ENCODE measurements around the gene TMEM107.

Gene TMEM107

DNA sequence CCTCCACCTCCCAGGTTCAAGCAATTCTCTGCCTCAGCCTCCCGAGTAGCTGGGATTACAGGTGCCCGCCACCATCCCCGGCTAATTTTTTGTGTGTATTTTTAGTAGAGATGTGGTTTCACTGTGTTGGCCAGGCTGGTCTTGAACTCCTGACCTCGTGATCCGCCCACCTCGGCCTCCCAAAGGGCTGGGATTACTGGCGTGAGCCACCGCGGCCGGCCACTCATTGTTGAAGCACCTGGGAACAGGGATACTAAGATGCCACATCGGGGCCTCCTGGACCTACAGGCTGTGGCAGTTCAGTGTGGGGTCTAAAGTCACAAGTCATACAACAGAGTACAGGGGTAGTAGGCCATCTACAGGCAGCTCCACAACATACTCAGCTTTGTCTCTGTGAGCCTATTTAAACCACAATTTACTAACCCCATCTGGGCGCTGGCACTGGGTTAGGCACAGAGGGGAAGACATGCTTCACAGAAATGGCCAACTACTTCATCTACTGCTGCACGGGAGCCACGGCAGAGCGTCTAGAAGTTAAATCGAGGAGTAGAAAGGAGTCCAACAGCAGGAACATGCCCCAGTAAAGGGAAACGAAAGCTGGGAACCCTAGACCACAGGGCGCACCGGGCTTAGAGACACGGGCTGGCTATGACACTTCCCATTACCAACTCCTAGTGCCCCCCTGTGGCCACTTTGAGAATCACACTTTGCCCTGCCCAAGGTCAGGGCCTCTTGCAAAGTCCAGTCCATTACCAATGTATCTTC is 17.7 kb downstream of the TMEM107 start:
- no peaks in the 10 kb centered on the region for H3K27me3 ChIP-seq (ENCODE audit: insufficient read depth, poor library complexity, severe bottlenecking)
- H3K4me3 ChIP-seq (replicated peaks; ENCODE audit: insufficient read depth, low read length), result no peak overlapping the region
- H3K27ac ChIP-seq (replicated peaks), result 0 out of 2 replicates have a peak overlapping the region, but pooled peaks have one; percentile 15
- TF ChIP-seq, protein P1, sequence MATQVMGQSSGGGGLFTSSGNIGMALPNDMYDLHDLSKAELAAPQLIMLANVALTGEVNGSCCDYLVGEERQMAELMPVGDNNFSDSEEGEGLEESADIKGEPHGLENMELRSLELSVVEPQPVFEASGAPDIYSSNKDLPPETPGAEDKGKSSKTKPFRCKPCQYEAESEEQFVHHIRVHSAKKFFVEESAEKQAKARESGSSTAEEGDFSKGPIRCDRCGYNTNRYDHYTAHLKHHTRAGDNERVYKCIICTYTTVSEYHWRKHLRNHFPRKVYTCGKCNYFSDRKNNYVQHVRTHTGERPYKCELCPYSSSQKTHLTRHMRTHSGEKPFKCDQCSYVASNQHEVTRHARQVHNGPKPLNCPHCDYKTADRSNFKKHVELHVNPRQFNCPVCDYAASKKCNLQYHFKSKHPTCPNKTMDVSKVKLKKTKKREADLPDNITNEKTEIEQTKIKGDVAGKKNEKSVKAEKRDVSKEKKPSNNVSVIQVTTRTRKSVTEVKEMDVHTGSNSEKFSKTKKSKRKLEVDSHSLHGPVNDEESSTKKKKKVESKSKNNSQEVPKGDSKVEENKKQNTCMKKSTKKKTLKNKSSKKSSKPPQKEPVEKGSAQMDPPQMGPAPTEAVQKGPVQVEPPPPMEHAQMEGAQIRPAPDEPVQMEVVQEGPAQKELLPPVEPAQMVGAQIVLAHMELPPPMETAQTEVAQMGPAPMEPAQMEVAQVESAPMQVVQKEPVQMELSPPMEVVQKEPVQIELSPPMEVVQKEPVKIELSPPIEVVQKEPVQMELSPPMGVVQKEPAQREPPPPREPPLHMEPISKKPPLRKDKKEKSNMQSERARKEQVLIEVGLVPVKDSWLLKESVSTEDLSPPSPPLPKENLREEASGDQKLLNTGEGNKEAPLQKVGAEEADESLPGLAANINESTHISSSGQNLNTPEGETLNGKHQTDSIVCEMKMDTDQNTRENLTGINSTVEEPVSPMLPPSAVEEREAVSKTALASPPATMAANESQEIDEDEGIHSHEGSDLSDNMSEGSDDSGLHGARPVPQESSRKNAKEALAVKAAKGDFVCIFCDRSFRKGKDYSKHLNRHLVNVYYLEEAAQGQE (IDR thresholded peaks at IDR 0.05; ENCODE audit: insufficient replicate concordance, low read depth), result no peak
- TF ChIP-seq, protein P2, sequence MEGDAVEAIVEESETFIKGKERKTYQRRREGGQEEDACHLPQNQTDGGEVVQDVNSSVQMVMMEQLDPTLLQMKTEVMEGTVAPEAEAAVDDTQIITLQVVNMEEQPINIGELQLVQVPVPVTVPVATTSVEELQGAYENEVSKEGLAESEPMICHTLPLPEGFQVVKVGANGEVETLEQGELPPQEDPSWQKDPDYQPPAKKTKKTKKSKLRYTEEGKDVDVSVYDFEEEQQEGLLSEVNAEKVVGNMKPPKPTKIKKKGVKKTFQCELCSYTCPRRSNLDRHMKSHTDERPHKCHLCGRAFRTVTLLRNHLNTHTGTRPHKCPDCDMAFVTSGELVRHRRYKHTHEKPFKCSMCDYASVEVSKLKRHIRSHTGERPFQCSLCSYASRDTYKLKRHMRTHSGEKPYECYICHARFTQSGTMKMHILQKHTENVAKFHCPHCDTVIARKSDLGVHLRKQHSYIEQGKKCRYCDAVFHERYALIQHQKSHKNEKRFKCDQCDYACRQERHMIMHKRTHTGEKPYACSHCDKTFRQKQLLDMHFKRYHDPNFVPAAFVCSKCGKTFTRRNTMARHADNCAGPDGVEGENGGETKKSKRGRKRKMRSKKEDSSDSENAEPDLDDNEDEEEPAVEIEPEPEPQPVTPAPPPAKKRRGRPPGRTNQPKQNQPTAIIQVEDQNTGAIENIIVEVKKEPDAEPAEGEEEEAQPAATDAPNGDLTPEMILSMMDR (IDR thresholded peaks at IDR 0.05; ENCODE audit: insufficient read depth, low read length), result peak; percentile 41
- DNase-seq (ENCODE audit: low read depth in 1 of 2, low spot score in 1 of 2), result peak; percentile 72 to 82

DNA sequence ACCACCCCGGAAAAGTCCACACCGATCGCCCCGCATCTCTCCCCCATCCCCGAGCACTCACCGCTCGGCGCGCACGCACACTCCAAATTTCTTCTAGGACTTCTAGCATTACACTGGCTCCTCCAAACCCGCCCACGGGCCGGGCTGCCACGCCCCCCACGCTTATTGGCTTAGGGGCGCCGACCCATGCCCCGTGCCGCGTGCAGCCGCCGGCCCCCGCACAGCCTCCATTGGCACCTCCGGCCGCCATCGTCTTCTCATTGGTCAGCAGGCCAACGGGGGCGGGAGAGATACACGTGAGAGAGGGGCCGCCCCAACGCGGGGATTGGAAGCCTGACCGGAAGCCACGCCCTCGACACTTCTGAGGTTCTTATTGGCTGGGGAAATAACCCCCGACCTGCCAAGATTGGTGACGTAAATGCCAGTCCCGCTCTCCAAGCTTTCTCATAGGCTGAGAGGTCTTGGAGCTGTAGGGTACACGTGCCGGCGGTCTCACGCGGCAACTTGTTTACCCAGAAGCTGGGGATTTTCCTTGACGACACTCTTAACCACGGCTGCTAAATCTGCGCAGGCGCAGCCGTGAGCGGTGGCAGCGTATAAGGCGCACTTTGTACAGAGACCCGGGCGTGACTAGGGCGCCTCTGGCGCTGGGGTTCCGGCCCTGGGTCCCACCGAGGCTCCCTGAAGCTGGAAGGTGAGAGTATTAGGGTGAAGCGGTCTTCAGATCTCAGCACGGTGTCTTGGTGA is 19.8 kb downstream of the TMEM107 start:
- Histone ChIP-seq H3K27me3 (ENCODE audit: insufficient read depth, poor library complexity, severe bottlenecking) (no peaks in the 10 kb centered on the region), H3K4me3 (replicated peaks; ENCODE audit: insufficient read depth, low read length) (peak overlapping the region; percentile 47), H3K27ac (replicated peaks) (peak overlapping the region; percentile 75)
- DNase-seq (ENCODE audit: low read depth in 1 of 2, low spot score in 1 of 2), result peak; percentile 94 to 99
- TF ChIP-seq, protein P1 (IDR thresholded peaks at IDR 0.05; ENCODE audit: insufficient replicate concordance, low read depth), result peak; percentile 38
- TF ChIP-seq POLR2AphosphoS5 (IDR thresholded peaks at IDR 0.05; ENCODE audit: low read depth) (no peak), GABPA (IDR thresholded peaks at IDR 0.05; ENCODE audit: low read depth) (peak; percentile 42; the same call in 1 of the 2 replicates)

DNA sequence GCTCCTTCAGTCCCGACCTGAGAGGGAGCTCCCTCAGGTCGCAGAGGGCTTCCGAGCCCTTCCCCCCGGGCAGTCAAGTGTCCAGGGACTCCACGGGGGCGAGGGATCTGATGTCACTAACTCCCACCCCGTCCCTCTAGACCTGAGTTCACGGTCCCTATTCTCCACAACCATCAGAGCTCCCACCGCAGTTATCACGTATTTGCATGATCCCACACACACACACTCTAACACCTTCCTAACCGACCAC is 20.3 kb downstream of the TMEM107 start:
- H3K27me3 ChIP-seq (ENCODE audit: insufficient read depth, poor library complexity, severe bottlenecking), result no peaks in the 10 kb centered on the region
- no peak for DNase-seq (ENCODE audit: low read depth in 1 of 2, low spot score in 1 of 2)
- TF ChIP-seq POLR2AphosphoS5 (IDR thresholded peaks at IDR 0.05; ENCODE audit: low read depth) (no peak), SPI1 (IDR thresholded peaks at IDR 0.05; ENCODE audit: borderline replicate concordance, low read depth) (no peak), GABPA (IDR thresholded peaks at IDR 0.05; ENCODE audit: low read depth) (no peak)
- TF ChIP-seq, protein P1 (IDR thresholded peaks at IDR 0.05; ENCODE audit: insufficient replicate concordance, low read depth), result no peak
- TF ChIP-seq, protein P2 (IDR thresholded peaks at IDR 0.05; ENCODE audit: insufficient read depth, low read length), result no peak
- H3K27ac ChIP-seq (replicated peaks), result peak overlapping the region; percentile 56
- H3K4me3 ChIP-seq (replicated peaks; ENCODE audit: insufficient read depth, low read length), result peak overlapping the region; percentile 47

Data from HL-60 (cell line).